K562 (cell line): Measurements from ENCODE around the gene DDX46. TPM values are rescaled to one million over a fixed set of nuclear protein-coding genes. Genes with fewer than 3 reads are reported as not detected.
A peak's percentile ranks its signal among the peaks of the same experiment; 100 is the strongest.

Source experiments
- ATAC-seq: fragments of 200-7000 bp; cut with Tn5 transposase; 3 replicates; pipeline ENCODE4 v1.9.1; 2020; ENCODE audit warnings: moderate library complexity
- BruUV-seq: library from RNA; stranded (reverse); fragments of 400-500 nt; replicated peaks from 2 replicates; lab custom pipeline; 2021; lab: Mats Ljungman, UMichigan
- CTCF ChIA-PET: fragments of 300-600 bp; formaldehyde crosslinking; extraction: SDS; loops from one replicate; lab custom pipeline; 2021; ENCODE audit warnings: low intra/inter-chr PET ratio; lab: Yijun Ruan, JAX
- POLR2A ChIA-PET: fragments of 300-600, 350-650 bp; sonication (Branson Sonifier 250); formaldehyde crosslinking; extraction: SDS; loops from one replicate; lab custom pipeline; 2021; ENCODE audit warnings: antibody characterized with exemption, inconsistent platforms; lab: Yijun Ruan, JAX
- DNase-seq, 4 experiments: peaks; one replicate each; pipeline versions ENCODE4 v3.0.0 to v3.0.0-alpha.2; 2011 to 2018; ENCODE audit warnings: low spot score in 3 of 4, mixed read lengths in 3 of 4; ENCODE audit errors: extremely low read depth in 1 of 4
- FAIRE-seq: peaks from 2 replicates; lab custom pipeline; 2011; peaks lifted over from hg19 to GRCh38; lab: Jason Lieb, UNC
- H2AFZ ChIP-seq: 2 replicates; pipeline ENCODE4 v1.6.0; 2011; ENCODE audit warnings: low read depth, low read length, control low read depth, inconsistent platforms
- H3K27ac ChIP-seq: fragments of 200-600 bp; 3 replicates; pipeline ENCODE4 v1.8.0; 2011; ENCODE audit warnings: low read depth, mild to moderate bottlenecking, control low read depth, inconsistent platforms, low read length, moderate library complexity, mixed read lengths; ENCODE audit errors: extremely low read depth
- H3K27me3 ChIP-seq, 2 experiments: fragments of 300-600 bp in 1 of 2; 2 replicates in 1 of 2; 3 replicates in 1 of 2; pipeline versions ENCODE4 v1.6.0 to v1.8.0; 2011; ENCODE audit warnings: inconsistent platforms in 2 of 2, low read length in 2 of 2, mild to moderate bottlenecking in 1 of 2, mixed read lengths in 1 of 2, moderate library complexity in 1 of 2; ENCODE audit not compliant: control insufficient read depth in 2 of 2, insufficient read depth in 2 of 2
- H3K36me3 ChIP-seq: fragments of 300-600 bp; 3 replicates; pipeline ENCODE4 v1.8.0; 2011; ENCODE audit warnings: mild to moderate bottlenecking, low read length, inconsistent platforms; ENCODE audit not compliant: control insufficient read depth, insufficient read depth
- H3K4me1 ChIP-seq, 2 experiments: fragments of 200-600 bp in 1 of 2; replicated peaks in 1 of 2; 2 replicates in 1 of 2; 3 replicates in 1 of 2; pipeline versions ENCODE4 v1.5.1 to v1.8.0; 2011; ENCODE audit warnings: inconsistent platforms in 2 of 2, low read length in 2 of 2, mild to moderate bottlenecking in 1 of 2, mixed read lengths in 1 of 2, moderate library complexity in 1 of 2; ENCODE audit not compliant: control insufficient read depth in 2 of 2, insufficient read depth in 2 of 2
- H3K4me2 ChIP-seq: 2 replicates; pipeline ENCODE4 v1.6.1; 2011; ENCODE audit warnings: low read length, control low read depth, inconsistent platforms, mixed read lengths; ENCODE audit not compliant: insufficient read depth
- H3K4me3 ChIP-seq: fragments of 200-600 bp; sonication (generic), shearing (Covaris generic); 2 replicates; pipeline ENCODE4 v1.5.1; 2016; ENCODE audit warnings: control low read depth, inconsistent platforms
- H3K79me2 ChIP-seq: fragments of 200-600 bp; 3 replicates; pipeline ENCODE4 v1.8.0; 2011; ENCODE audit warnings: low read length, inconsistent platforms; ENCODE audit not compliant: control insufficient read depth, insufficient read depth
- H3K9ac ChIP-seq, 2 experiments: 2 replicates each; pipeline versions ENCODE4 v1.6.0 to v1.6.1; 2011; ENCODE audit warnings: low read depth in 2 of 2, low read length in 2 of 2, control low read depth in 1 of 2, inconsistent platforms in 1 of 2, mild to moderate bottlenecking in 1 of 2, mixed read lengths in 1 of 2; ENCODE audit not compliant: insufficient read depth in 1 of 2
- H3K9me1 ChIP-seq: one replicate; pipeline ENCODE4 v1.6.0; 2011; ENCODE audit warnings: inconsistent platforms, mild to moderate bottlenecking, low read length, moderate library complexity; ENCODE audit not compliant: control insufficient read depth, insufficient read depth
- H3K9me3 ChIP-seq: replicated peaks from 2 replicates; pipeline ENCODE4 v1.5.1; 2011; ENCODE audit warnings: low read depth, low read length, inconsistent platforms; ENCODE audit not compliant: control insufficient read depth, insufficient read depth
- H4K20me1 ChIP-seq: replicated peaks from 2 replicates; pipeline ENCODE4 v1.6.1; 2011; ENCODE audit warnings: low read length, inconsistent platforms, mixed read lengths; ENCODE audit not compliant: control insufficient read depth, insufficient read depth
- KAT2B ChIP-seq: IDR thresholded peaks from one replicate; pipeline ENCODE4 v1.6.1; 2012; ENCODE audit warnings: low read depth, mild to moderate bottlenecking, control low read depth, inconsistent platforms, low read length, moderate library complexity
- NCOA4 ChIP-seq: fragments of 450-650 bp; IDR thresholded peaks from 2 replicates; pipeline ENCODE4 v1.6.1; 2018; ENCODE audit warnings: mild to moderate bottlenecking; ENCODE audit not compliant: partially characterized antibody
- NFIC ChIP-seq: fragments of 450-650 bp; IDR thresholded peaks from 2 replicates; pipeline ENCODE4 v1.6.1; 2017; ENCODE audit warnings: mild to moderate bottlenecking, inconsistent platforms
- ZNF518B ChIP-seq: fragments of 250-450 bp; sonication (Bioruptor Pico); IDR thresholded peaks from 2 replicates; pipeline ENCODE4 v1.5.0; 2021; ENCODE audit warnings: mild to moderate bottlenecking, moderate library complexity
- WGBS: fragments of 100-300 bp; shearing (Covaris generic); methylation state at CpG from one replicate; pipeline ENCODE4 v1.1.6; 2016; ENCODE audit warnings: low coverage, mixed read lengths; ENCODE audit not compliant: insufficient coverage; ENCODE audit errors: missing lambda C conversion rate; 5-methylcytosine and 5-hydroxymethylcytosine counted together
- in situ Hi-C: fragments of 300-500 bp; cut with MboI; formaldehyde crosslinking; loops from 4 replicates; pipeline ENCODE4 v1.15.0; 2018; ENCODE audit warnings: inconsistent platforms, mixed read lengths
- intact Hi-C: fragments of 100-400 bp; cut with micrococcal nuclease; formaldehyde crosslinking; loops from 2 replicates; pipeline ENCODE4 v1.14.2; 2022
- polyA plus RNA-seq, 8 experiments: library from polyadenylated mRNA; depleted of rRNA in 4 of 8; stranded (reverse) in 5 of 8; unstranded in 3 of 8; fragments of >200 nt; fragmentation: Nextera tagmentation in 2 of 8; fragmentation: Illumina TruSeq in 1 of 8; extraction: Ambion mirVana in 2 of 8; extraction: Trizol in 1 of 8; gene quantifications; 2 replicates each; pipeline versions ENCODE4 v1.2.1 to v1.2.3, GENCODE V29; 2011 to 2014; ENCODE audit warnings: inconsistent platforms in 1 of 8, missing spikeins in 1 of 8
- total RNA-seq, 7 experiments: library from RNA; depleted of rRNA in 6 of 7; stranded (reverse); fragments of >200 nt in 6 of 7; fragmentation: Illumina TruSeq in 2 of 7; extraction: Trizol in 2 of 7; gene quantifications; 2 replicates each; pipeline versions ENCODE4 v1.2.1 to v1.2.3, GENCODE V29; 2011 to 2021; ENCODE audit warnings: low replicate concordance in 1 of 7

Gene DDX46
- total and polyA plus RNA-seq, 9 of the 15 experiments (the other 6 are each of a cell fraction or from before 2014, with no cell fraction given) = 26.2 to 99.0 (median 76.4) TPM

DNA sequence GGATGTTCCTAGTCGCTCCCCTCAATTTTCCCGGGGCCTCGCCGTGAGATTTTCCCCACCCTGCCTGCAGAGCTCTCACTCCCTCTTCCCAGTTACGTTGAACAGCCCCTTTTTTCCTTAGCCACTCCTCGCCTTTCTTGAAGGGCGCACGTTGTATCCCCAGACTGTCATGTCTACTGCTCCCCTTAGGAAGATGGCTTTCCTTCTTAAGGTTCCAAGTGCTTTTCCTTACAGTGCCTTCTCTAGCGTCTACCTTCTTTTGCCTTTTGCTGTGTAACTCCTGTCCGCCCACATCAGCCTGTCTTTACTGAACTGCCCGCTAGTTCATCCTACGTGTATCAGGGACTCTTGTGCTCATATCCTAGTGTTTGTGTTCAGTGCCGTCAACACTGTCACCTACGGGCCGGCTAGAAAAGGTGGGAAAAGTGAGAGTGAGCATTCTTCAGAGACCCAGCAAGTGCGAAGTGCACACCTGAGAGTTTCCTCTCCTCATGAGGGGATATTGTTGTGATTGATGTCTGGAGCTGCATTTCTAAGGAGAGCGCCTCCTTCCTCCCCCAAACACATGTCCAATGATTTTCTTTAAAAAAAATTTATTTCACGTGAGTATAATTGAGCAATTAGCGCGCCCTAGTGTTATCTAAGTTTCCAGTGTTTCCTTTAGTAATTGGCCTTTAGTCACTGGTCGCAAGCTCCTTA lies 19.5 kb upstream of the DDX46 start (continued):
- no peak for TF ChIP-seq ZNF518B

- 87% methylated on average over 11 of the region's 11 CpGs for WGBS
- in situ Hi-C loops (no loop called here), intact Hi-C loops (no loop called here)
- CTCF ChIA-PET = no interaction called here
- no peak overlapping the region for H3K27ac ChIP-seq
- peaks cover 13 to 15% of the 10 kb centered on the region in 2 experiments for H3K4me1 ChIP-seq
- FAIRE-seq = no peak
- DNase-seq = no peak
- BruUV-seq = no TSS peak
- peaks cover 32% of the 10 kb centered on the region for H3K79me2 ChIP-seq
- POLR2A ChIA-PET = interaction anchor here (0.8 to 4.0 kb wide), 4 partner anchors 7 to 360 kb away, joined by 3 to 21 read pairs (median 10); partner anchors contain the start of gene DDX46
- peaks cover 32% of the 10 kb centered on the region; the same call in 2 of the 3 replicates for H3K36me3 ChIP-seq
- H3K27me3 ChIP-seq = no peaks in the 10 kb centered on the region
- no peak for TF ChIP-seq NFIC
- no peak for TF ChIP-seq KAT2B
- no peak for TF ChIP-seq NCOA4
- H2AFZ ChIP-seq = no peak overlapping the region
- H3K9me1 ChIP-seq = no peaks in the 10 kb centered on the region
- H3K4me3 ChIP-seq = no peak overlapping the region
- no peaks in the 10 kb centered on the region for H4K20me1 ChIP-seq
- no peaks in the 10 kb centered on the region for H3K9me3 ChIP-seq
- H3K9ac ChIP-seq = peak overlapping the region in 1 of 2 experiments; percentile 80; a peak in 1 of 4 replicates
- ATAC-seq = no peak
- H3K4me2 ChIP-seq = no peak overlapping the region
Observed at GRCh38 chr5:134741052-134741451, 17.5 kb upstream of the DDX46 start.
